Adrenal gland (tissue), 5 donors: ENCODE measurements around the gene CMIP.

Source experiments
- CTCF ChIP-seq, 6 experiments: fragments of 450-650 bp in 4 of 6; fragments of 200-600 bp in 2 of 6; sonication (generic) in 1 of 6; IDR thresholded peaks; 1 replicate in 5 of 6; 2 replicates in 1 of 6; pipeline versions ENCODE4 v1.5.1 to v1.8.0; 2016 to 2021; ENCODE audit warnings: antibody characterized with exemption in 6 of 6, mild to moderate bottlenecking in 2 of 6, moderate library complexity in 1 of 6
- POLR2A ChIP-seq, 2 donors: fragments of 450-650 bp; IDR thresholded peaks; one replicate each; pipeline ENCODE4 v1.6.1; 2017; ENCODE audit warnings: antibody characterized with exemption in 2 of 2, mild to moderate bottlenecking in 2 of 2, moderate library complexity in 1 of 2
- donor health status: DM: no; HTN: no; CAD: no.

GRCh38 chr16:81424771-81425170 is 19.8 kb upstream of the CMIP start:
- no peak for TF ChIP-seq CTCF (IDR thresholded peaks at IDR 0.05)
- TF ChIP-seq POLR2A (IDR thresholded peaks at IDR 0.05): no peak
